Gastroesophageal sphincter (tissue), 4 donors: ENCODE data around the gene EPHA2. TPM values are rescaled to one million over a fixed set of nuclear protein-coding genes. Genes with fewer than 3 reads are reported as not detected.

Experiments used
- ATAC-seq: fragments of 150-250 bp; one replicate; pipeline ENCODE4 v1.9.1; 2016; ENCODE audit warnings: mild to moderate bottlenecking, moderate library complexity
- H3K27ac ChIP-seq, 4 donors: fragments of 200-600 bp; sonication (generic) in 3 of 4; 1 replicate in 3 of 4; 2 replicates in 1 of 4; pipeline ENCODE4 v1.5.1; 2016 to 2019
- H3K27me3 ChIP-seq: fragments of 200-600 bp; sonication (generic); one replicate; pipeline ENCODE4 v1.5.1; 2019
- H3K36me3 ChIP-seq, 2 donors: fragments of 200-600 bp; sonication (generic); one replicate each; pipeline ENCODE4 v1.5.1; 2019; ENCODE audit warnings: control low read depth in 1 of 2
- H3K4me1 ChIP-seq, 3 donors: fragments of 200-600 bp; sonication (generic); 1 replicate in 2 of 3; 2 replicates in 1 of 3; pipeline ENCODE4 v1.5.1; 2016 to 2019; ENCODE audit warnings: control low read depth in 2 of 3
- H3K4me3 ChIP-seq, 2 donors: fragments of 200-600 bp; sonication (generic); one replicate each; pipeline ENCODE4 v1.5.1; 2019; ENCODE audit warnings: mild to moderate bottlenecking in 1 of 2, moderate library complexity in 1 of 2
- H3K9me3 ChIP-seq, 3 donors: fragments of 200-600 bp; sonication (generic); one replicate each; pipeline ENCODE4 v1.5.1; 2017 to 2019; ENCODE audit warnings: control low read depth in 2 of 3
- EP300 ChIP-seq: sonication (generic); formaldehyde crosslinking; IDR thresholded peaks from one replicate; pipeline ENCODE4 v1.6.1; 2017; ENCODE audit warnings: antibody characterized with exemption, mild to moderate bottlenecking
- POLR2A ChIP-seq, 2 donors: fragments of 450-650 bp; IDR thresholded peaks; one replicate each; pipeline ENCODE4 v1.6.1; 2017; ENCODE audit warnings: antibody characterized with exemption in 2 of 2, mild to moderate bottlenecking in 2 of 2, moderate library complexity in 1 of 2
- POLR2AphosphoS5 ChIP-seq: sonication (generic); formaldehyde crosslinking; IDR thresholded peaks from one replicate; pipeline ENCODE4 v1.6.1; 2017; ENCODE audit warnings: antibody characterized with exemption
- WGBS, 2 donors: methylation state at CpG; one replicate each; pipeline ENCODE4 v1.1.5; 2018; ENCODE audit warnings: low coverage in 1 of 2; 5-methylcytosine and 5-hydroxymethylcytosine counted together
- total RNA-seq, 4 donors: library from RNA; depleted of rRNA; stranded (reverse); fragments of >200 nt; gene quantifications; one replicate each; pipeline ENCODE4 v1.1.0, GENCODE V29; 2016
- TF ChIP-seq, protein P1 (sequence below), 4 experiments: fragments of 200-600 bp in 2 of 4; fragments of 450-650 bp in 2 of 4; sonication (generic) in 1 of 4; IDR thresholded peaks; one replicate each; pipeline ENCODE4 v1.5.1; 2017 to 2019; ENCODE audit warnings: antibody characterized with exemption in 4 of 4, mild to moderate bottlenecking in 2 of 4, moderate library complexity in 2 of 4

The EPHA2 gene
- total RNA-seq, 4 donors from 2014 or later, result 8.9 to 16.1 (median 12.4) TPM

DNA sequence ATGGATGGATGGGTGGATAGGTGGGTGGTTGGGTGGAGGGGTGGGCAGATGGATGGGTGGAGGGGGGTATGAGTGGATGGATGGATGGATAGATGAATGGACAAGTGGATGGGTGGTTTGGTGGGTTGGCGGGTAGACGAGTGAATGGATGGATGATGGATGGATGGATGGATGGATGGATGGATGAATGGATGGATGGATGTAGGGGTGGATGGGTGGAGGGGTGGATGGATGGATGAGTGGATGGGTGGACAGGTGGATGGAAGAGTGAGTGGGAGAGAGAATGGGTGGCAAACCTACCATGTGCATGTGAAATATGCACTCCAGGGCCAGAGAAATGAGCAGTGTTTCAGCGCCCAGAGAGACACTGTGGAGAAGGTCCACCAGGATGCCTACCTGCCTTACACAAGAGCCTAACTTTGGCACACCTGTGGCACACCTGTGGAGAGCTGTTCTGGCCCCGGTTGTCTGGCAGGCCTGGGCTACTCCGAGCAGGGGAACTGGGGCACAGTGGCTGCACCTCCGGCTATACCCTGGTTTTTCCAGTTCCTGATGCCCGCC, 12.8 kb downstream of the EPHA2 start:
- H3K27me3 ChIP-seq, result no peaks in the 10 kb centered on the region
- TF ChIP-seq POLR2A (IDR thresholded peaks at IDR 0.05), result no peak
- no peak for TF ChIP-seq EP300
- TF ChIP-seq, protein P1, sequence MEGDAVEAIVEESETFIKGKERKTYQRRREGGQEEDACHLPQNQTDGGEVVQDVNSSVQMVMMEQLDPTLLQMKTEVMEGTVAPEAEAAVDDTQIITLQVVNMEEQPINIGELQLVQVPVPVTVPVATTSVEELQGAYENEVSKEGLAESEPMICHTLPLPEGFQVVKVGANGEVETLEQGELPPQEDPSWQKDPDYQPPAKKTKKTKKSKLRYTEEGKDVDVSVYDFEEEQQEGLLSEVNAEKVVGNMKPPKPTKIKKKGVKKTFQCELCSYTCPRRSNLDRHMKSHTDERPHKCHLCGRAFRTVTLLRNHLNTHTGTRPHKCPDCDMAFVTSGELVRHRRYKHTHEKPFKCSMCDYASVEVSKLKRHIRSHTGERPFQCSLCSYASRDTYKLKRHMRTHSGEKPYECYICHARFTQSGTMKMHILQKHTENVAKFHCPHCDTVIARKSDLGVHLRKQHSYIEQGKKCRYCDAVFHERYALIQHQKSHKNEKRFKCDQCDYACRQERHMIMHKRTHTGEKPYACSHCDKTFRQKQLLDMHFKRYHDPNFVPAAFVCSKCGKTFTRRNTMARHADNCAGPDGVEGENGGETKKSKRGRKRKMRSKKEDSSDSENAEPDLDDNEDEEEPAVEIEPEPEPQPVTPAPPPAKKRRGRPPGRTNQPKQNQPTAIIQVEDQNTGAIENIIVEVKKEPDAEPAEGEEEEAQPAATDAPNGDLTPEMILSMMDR (IDR thresholded peaks at IDR 0.05), result no peak
- no peak for TF ChIP-seq POLR2AphosphoS5
- no peak for ATAC-seq
- H3K4me1 ChIP-seq, result peaks cover 0 to 66% (median 30%) of the 10 kb centered on the region in 3 donors
- H3K36me3 ChIP-seq, result peaks cover 0 to 13% of the 10 kb centered on the region in 2 donors
- H3K4me3 ChIP-seq, result no peak overlapping the region
- H3K27ac ChIP-seq, result peak overlapping the region in 2 of 4 donors; percentile 78 to 83
- WGBS, 2 donors, result 95 to 100% methylated on average over 3 of the region's 7 CpGs
- H3K9me3 ChIP-seq, result no peaks in the 10 kb centered on the region

DNA sequence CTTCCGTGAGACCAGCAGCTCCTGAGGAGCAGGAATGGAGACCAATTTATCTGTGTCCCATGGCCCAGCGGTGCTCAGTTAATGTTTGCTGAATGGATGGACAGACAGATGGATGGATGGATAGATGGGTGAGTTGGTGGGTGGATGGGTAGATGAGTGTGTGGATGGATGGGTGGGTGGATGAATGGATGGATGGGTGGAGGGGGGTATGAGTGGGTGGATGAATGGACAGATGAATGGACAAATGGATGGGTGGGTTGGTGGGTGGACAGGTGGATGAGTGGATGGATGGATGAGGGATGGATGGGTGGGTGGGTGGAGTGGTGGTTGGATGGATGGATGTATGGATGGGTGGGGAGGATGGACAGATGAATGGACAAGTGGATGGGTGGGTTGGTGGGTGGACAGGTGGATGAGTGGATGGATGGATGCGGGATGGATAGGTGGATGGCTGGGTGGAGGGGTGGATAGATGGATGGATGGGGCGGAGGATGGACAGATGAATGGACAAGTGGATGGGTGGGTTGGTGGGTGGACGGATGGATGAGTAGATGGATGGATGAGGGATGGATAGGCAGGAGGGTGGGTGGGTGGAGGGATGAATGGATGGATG, 13.4 kb downstream of the EPHA2 start:
- Histone ChIP-seq H3K27ac (peak overlapping the region in 3 of 4 donors; percentile 67 to 71 (median 67)), H3K9me3 (no peaks in the 10 kb centered on the region), H3K36me3 (peaks cover 0 to 14% of the 10 kb centered on the region in 2 donors), H3K27me3 (no peaks in the 10 kb centered on the region), H3K4me3 (no peak overlapping the region), H3K4me1 (peaks cover 0 to 61% (median 30%) of the 10 kb centered on the region in 3 donors)
- ATAC-seq, result no peak
- 84% methylated on average over 5 of the region's 5 CpGs; no CpG with 5 or more reads in 1 of the 2 donors for WGBS, 2 donors
- TF ChIP-seq POLR2AphosphoS5, result no peak
- TF ChIP-seq, protein P1 (IDR thresholded peaks at IDR 0.05), result no peak
- no peak for TF ChIP-seq POLR2A (IDR thresholded peaks at IDR 0.05)
- no peak for TF ChIP-seq EP300

DNA sequence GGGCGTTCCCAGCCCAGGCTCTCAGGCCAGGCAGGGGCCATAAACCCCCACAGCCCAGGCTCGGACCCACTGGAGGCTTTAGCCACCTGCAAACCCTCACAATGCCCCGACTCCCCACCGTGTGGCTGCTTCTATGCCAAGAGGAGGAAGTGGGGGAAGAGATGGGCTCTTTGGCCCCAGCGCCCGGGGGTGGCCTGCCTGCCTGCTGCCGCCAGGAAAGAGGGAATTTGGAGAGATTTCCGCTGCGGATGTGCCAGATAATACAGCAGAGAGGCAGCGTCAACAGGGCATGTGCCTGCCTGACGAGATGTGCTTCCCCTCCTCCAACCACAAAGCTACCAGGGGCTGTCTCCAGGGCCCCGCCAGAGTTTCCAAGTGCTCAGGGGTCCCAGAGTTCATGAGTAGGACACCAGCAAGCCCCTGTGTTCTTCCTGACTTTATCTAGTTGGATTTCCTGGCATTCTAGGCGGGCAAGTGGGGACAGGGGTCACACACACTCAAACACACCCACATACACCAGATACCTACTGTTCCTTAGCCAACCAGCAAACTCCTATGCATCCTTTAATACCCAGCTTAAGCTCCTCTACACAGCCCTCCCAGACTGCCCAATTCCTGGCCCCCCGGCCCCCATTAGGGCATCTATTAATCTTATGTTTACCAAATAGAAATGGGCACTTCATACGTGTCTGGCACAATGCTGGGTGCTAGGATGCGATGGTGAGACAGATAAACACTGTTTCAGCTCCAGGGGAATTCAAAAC, 14.1 kb downstream of the EPHA2 start:
- H3K27me3 ChIP-seq, result no peaks in the 10 kb centered on the region
- ATAC-seq, result no peak
- no peak for TF ChIP-seq POLR2A (IDR thresholded peaks at IDR 0.05)
- peaks cover 0 to 21% of the 10 kb centered on the region in 2 donors for H3K36me3 ChIP-seq
- peak overlapping the region in 3 of 4 donors; percentile 67 to 71 (median 67) for H3K27ac ChIP-seq
- H3K4me1 ChIP-seq, result peaks cover 0 to 54% (median 27%) of the 10 kb centered on the region in 3 donors
- no peak overlapping the region for H3K4me3 ChIP-seq
- no peaks in the 10 kb centered on the region for H3K9me3 ChIP-seq
- WGBS, 2 donors, result 51 to 60% methylated on average over 3 to 6 of the region's 16 CpGs

DNA sequence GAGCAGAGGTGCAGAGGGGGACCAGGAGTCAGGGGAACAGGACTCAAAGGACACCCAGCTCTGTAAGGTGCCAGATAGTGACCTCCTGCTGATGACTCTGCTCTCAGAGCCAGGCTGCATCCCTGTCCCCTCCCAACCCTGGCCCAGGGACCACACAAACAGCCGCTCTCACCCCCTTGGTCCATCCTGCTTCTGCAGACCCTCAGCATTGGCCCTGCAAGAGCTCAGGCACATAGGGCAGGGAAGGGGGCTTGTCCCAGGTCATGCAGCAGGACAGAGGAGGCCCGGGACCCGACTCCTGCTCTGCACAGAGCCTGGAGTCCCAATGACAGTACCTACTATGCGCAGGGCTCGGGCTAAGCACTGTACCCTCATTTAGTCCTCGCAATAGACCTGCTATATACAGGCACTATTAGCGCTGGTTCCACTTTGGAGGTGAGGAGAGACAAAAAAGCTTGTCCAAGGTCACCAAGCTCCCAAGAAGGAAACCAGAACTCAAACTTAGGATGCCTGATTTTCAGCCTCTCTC, 15.7 kb downstream of the EPHA2 start:
- Histone ChIP-seq H3K9me3 (no peaks in the 10 kb centered on the region), H3K36me3 (peaks cover 0 to 34% of the 10 kb centered on the region in 2 donors), H3K4me1 (peaks cover 0 to 37% (median 11%) of the 10 kb centered on the region in 3 donors), H3K27ac (no peak overlapping the region), H3K27me3 (no peaks in the 10 kb centered on the region), H3K4me3 (no peak overlapping the region)
- no peak for TF ChIP-seq POLR2AphosphoS5
- TF ChIP-seq, protein P1 (IDR thresholded peaks at IDR 0.05), result no peak
- TF ChIP-seq POLR2A (IDR thresholded peaks at IDR 0.05), result no peak
- no peak for TF ChIP-seq EP300
- no peak for ATAC-seq
- WGBS, 2 donors, result 100% methylated on average over 1 to 4 of the region's 7 CpGs

DNA sequence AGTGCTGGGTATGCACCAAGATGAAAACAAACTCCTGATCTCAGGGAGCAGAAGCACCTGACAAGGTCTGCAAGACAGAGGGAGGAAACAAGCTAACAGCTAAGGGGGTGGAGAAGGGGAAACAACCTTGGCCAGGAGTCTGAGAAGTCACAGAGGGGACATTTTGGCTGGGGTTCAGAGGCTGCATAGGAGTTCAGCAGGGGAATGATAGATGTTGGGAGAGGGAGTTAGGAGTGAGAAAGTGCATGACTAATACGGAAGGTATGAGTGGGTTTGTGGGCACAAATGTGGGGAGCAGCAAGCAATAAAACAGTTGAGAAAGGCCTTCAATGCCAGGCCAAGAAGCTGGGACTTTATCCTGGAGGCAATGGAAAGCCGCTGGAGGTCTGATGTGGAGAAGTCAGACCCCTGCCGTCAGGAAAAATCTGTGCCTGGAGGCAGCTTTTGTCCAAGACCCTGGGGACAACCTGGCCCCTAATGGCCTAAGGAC, 16.4 kb downstream of the EPHA2 start:
- Histone ChIP-seq H3K4me3 (no peak overlapping the region), H3K9me3 (no peaks in the 10 kb centered on the region), H3K27ac (peak overlapping the region in 3 of 4 donors; percentile 6 to 49 (median 7)), H3K36me3 (peaks cover 0 to 41% of the 10 kb centered on the region in 2 donors), H3K27me3 (no peaks in the 10 kb centered on the region), H3K4me1 (peaks cover 0 to 31% (median 7%) of the 10 kb centered on the region in 3 donors)
- WGBS, 2 donors, result 62 to 80% methylated on average over 2 to 3 of the region's 3 CpGs
- TF ChIP-seq POLR2A (IDR thresholded peaks at IDR 0.05), result no peak
- ATAC-seq, result no peak
